Measurements from ENCODE around the gene CREBBP.

CREBBP gene

GRCh38 chr16:3823427-3823826 lies 57.1 kb downstream of the CREBBP start:
- DNase-seq: no peak

DNA sequence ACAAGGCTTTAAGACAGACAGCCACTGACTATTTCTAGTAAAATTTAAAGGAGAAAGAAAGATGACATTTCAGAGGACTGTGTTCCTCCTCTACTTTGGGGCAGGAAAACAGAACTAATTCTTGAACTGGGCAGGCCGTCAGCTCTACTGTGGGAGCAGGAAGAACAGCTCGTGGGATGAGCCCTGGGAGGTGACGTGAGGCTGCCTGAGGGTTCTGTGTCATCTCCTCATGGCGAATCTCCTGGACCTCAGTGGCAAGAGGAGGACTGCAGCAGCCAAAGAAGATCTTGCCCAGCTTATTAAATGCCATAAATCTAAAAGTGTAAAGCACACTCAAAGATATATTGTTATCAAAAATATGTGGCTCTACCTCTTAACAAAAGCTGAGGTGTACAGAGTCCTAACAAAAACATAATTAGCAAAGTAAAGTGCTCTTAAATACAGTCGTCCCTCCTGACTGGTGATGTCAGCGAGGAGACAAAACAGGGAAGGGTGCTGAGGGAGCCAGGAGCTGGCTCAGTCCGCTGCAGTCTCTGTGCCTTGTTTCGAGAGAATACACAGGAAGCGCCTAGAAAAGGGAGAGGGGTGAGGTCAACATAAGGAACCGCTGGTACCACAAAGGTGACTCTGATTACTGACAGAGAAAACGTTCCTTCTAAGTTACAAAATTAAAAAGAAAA lies 58.0 kb downstream of the CREBBP start:
- DNase-seq: no peak

- DNase-seq: no peak
Measured at GRCh38 chr16:3821184-3821583, 59.3 kb downstream of the CREBBP start.

GRCh38 chr16:3819746-3820724 lies 60.5 kb downstream of the CREBBP start:
- peak; percentile 47 for DNase-seq

- DNase-seq: no peak
Measured at GRCh38 chr16:3819175-3819527, 61.4 kb downstream of the CREBBP start.

- no peak for DNase-seq
Measured at GRCh38 chr16:3816326-3816725, 64.2 kb downstream of the CREBBP start.

DNA sequence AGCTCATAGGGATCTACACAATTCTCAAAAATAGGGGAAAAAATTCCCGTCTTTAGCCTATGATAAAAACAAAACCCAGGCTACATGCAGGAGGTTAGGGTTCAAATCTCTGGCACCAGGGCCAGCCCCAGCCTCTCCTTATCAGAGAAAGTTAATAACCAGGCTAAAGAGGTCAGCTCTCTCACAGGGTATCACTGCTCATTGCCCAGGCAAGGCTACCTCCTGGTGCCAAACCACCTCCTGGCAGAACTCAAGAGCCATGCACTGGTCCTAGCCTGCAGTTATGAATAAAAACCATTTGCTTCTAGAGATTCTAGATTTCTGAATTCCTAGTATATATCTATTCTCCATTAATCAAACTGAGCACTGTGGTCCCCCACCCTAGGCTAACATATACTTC lies 65.8 kb downstream of the CREBBP start:
- no peak for DNase-seq

DNA sequence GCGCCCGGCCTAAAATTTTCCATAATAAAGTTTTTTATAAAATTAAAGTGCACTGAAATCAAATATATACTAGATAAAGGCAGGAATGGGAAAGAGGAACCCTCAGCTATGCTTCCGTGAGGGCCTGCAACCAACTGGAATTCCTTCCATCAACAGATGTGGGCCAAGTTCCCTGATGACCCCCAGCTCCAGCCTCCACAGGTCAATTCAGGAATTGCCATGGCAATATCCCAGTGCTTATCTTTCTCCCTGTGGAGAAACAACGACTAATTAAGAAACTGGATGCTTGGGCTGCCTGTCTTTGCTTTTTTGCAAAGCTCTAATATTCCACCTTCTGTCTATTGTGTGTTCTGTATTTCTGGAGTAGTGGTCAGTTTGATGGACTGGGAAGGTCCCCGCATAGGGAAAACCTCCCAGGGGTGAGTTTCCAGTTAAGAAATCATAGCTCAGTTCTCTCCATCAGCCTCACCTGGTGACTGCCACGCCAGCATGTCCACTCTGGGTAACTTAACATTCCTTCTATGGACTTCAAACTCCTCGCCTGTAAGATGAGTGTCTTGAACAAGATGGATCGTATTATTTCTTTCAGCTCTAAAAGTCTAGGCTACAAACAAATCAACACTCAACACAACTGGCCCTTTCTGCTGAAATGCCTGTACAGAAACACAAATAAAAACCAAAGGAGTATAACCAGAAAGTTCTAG lies 67.9 kb downstream of the CREBBP start:
- DNase-seq: no peak

DNA sequence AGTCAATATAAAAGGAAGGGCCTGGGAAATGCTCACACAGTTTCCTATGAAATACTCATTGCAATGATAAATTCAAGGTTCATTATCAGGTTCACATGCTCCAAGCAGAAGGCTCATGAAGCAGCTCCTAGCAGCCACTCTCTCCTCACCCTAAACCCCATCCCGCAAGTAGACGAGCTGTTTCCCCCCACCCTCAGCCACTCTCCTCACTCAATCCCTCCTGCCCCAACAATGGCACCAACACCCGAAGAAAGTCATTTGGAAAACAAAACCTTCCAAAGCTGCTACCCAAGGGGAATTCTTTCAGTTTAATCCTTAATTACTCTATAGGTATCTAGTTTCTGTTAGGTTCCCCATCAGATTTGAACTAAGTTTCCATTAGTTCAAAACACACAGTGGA lies 69.7 kb downstream of the CREBBP start:
- no peak for DNase-seq

DNA sequence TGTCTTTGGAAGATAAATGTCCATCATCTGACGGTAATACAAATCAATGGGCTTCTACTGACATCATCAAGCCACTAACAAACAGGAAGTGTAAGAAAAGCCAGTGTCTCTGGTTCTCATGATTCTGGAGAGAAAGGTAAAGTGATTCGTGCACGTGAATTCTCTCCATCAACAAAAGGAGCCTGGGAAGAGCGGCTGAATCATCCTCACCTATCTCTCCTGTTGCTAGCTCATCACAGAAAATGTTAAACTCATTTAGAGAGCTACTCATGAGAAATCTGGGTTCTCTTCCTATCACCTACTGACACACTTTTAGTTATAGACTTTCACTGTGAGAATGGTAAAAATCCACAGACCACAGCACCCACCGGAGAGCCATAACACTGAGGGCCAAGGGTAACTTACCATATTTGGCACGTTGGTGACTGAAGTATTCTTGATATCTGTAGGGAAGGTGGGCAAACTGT lies 70.3 kb downstream of the CREBBP start:
- DNase-seq: no peak

DNA sequence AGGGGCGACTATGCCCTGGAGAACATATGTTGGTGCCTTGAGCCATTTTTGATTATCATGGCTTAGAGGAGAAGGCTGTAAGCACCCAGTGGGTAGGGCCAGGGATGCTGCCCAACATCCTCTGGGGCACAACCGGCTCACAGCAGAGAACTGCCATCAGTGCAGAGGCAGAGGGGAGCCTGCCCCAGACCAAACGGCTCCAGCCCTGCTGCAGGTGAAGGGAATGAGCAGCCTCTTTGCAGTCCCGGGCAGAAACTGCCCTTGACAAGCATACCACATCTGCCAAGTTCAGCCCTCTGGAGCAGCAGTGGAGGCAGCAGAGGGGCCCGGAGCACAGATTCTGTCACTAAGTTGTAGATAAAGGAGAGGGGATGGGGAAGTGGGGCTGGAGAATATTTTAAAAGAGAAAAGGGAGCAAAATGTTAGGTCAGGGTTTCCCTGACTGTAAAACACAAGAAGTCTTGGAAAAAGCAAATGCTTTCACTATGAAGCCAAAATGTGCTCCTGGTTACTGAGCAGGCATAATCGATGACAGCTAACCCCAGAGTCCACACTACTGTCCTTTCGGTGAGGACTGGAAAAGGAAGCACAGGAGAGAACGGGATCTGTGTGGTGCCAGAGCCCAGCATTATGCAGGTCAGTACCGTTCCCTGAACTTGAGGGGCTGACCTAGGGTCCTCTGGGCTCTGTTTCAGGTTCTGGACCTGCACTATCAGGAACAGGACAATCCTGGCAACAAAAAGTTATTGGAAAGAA lies 72.0 kb downstream of the CREBBP start:
- no peak for DNase-seq

DNA sequence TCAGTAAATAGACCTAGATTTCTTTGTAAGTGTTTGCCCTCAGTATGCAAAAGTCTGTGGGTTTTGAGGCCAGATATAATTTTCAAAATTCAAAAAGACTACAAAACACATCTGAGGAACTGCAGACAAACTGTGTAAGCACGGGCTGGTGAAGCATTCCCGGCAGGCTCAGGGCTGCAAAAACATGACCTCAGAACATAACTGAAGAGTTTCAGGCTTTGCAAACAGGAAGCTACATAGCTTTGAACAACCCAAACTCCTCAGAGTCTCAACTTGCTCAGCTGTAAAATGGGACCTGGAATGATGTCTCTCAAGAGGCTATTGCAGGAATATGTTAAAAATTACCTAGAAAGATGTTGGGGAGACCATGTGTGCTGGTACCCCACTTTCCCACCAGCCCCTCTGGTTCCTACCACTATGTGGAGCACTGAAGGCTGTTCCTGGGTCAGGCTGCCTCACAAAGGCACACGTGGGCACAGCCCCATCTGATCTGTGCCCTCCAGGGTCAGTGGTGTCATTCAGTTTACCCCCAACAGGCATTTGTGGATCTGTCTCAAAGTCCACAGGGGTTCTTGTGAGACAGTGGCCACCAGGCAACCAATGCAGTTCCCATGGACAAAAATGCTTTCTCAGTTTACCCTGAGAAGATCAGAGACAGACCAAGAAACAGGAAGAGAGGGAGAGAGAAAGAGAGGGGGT lies 72.9 kb downstream of the CREBBP start:
- DNase-seq: no peak

- no peak for DNase-seq
Measured at GRCh38 chr16:3804426-3805016, 76.0 kb downstream of the CREBBP start.

GRCh38 chr16:3800477-3801270 lies 79.8 kb downstream of the CREBBP start:
- no peak for DNase-seq

DNA sequence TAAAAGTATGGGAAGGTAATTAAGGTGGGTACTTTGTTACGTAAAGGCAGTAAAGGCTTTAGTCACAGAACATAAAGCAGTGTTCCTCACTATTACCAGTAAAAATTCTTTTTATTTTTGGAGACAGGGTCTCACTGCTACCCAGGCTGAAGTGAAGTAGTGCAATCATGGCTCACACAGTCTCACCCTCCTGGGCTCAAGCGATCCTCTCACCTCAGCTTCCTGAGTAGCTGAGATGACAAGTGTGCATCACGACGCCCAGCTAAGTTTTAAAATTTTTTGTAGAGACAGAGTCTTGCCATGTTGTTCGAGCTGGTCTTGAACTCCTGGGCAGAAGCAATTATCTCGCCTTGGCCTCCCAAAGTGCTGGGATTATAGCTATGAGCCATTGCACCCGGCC lies 80.5 kb downstream of the CREBBP start:
- DNase-seq: no peak

DNA sequence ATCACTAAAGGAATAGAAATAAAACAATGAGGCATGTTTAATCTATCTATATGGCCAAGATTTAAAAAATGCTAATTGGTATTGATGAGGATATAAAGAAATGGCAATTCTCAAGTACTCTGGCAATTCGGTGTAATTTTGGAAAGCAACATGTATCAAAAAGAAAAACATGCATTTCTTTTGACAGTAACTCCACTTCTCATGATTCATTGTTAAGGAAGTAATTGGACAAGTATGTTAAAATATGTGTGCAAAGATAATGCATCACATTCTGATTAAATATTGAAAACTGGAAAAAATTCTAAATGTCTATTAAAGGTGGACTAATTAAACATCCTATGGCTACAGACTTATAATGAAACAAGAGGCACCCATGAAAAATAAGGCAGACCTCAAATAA lies 81.2 kb downstream of the CREBBP start:
- no peak for DNase-seq

GRCh38 chr16:3798838-3799237 lies 81.7 kb downstream of the CREBBP start:
- DNase-seq: no peak

- no peak for DNase-seq
Measured at GRCh38 chr16:3797904-3798811, 82.4 kb downstream of the CREBBP start.

DNA sequence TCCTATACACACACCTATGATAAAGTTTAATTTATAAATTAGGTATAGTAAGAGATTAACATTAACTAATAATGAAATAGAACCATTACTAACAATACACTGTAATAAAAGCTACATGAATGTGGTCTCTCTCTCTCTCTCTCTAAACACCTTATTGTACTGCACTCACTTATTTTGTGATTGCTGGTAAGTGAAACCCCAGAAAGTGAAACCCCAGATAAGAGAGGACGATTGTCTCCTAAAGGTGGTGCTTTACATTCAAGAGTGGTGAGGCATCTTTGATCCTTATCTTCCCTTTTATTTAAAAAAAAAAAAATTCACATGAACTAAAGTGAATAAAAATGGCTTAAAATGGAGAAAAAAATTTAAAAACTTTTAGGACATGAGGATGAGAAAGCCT lies 83.0 kb downstream of the CREBBP start:
- DNase-seq: no peak

GRCh38 chr16:3793161-3793576 lies 87.3 kb downstream of the CREBBP start:
- no peak for DNase-seq

Data from OCI-M1 (cell line).